IMR-90 (cell line): ENCODE measurements around the gene SAMD1.

Experiments
- CTCF ChIP-seq: conservative IDR thresholded peaks from 2 replicates; pipeline ENCODE4 v1.5.1; 2012; ENCODE audit warnings: mild to moderate bottlenecking, low read depth, low read length, improper control_type of control experiment
- FOS ChIP-seq: fragments of 150-350 bp; IDR thresholded peaks from 2 replicates; pipeline ENCODE4 v1.6.1; 2016; ENCODE audit warnings: low read depth, low read length
- POLR2A ChIP-seq: IDR thresholded peaks from 2 replicates; pipeline ENCODE4 v1.6.1; 2012; ENCODE audit warnings: mild to moderate bottlenecking, low read depth, low read length

DNA sequence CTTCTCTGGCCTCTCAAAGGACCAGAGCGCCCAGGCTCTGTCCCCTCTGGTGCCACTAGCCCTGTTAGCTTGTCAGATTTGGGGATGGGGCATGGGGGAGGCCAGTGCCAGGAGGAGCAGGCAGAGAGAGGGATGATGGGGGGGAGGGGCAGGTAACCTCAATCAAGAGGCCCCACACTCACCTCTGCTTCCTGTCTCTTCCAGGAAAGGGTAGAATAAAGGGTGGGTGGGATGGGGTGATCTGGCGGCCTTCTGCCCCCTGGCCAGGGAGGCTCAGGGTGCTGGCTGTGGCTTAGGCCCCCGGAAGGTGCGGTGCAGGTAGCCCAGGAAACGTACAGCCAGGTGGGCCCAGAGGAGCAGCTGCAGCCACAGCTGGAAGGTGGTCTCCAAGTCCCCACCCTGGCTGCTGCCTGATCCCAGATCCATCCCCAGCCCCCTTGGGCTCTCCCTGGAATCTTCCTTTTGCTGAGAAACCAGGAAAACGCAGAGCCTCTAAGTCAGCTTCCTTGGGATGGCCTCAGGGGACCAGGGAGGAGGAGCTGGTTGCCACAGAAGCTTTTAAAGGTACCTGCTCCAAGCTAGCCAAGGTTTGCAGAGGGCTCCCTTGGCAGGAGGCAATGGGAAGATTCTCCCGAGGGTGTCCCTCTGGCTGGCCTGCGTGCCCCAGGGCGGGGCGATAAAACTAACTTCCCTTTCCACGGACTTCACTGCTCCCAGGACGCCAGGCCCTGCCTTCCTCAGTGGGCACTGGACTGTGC, 21.7 kb upstream of the SAMD1 start:
- no peak for TF ChIP-seq CTCF
- no peak for TF ChIP-seq POLR2A
- no peak for TF ChIP-seq FOS
